ENCODE measurements around the gene PPP1CB.

- no peak for TF ChIP-seq CTCF (conservative IDR thresholded peaks at IDR 0.05; ENCODE audit: low read length)
- TF ChIP-seq EZH2phosphoT487 (IDR thresholded peaks at IDR 0.05; ENCODE audit: borderline replicate concordance, low read depth, low read length) = no peak
These were observed 73.2 kb downstream of the PPP1CB start for GRCh38 chr2:28824870-28825269.
